Upper lobe of right lung (tissue), 1 donor: Measurements from ENCODE around the gene FKBP7. TPM values are rescaled to one million over a fixed set of nuclear protein-coding genes. Genes with fewer than 3 reads are reported as not detected.

Experiments
- ATAC-seq: fragments of 200-7000 bp; cut with Tn5 transposase; one replicate; pipeline ENCODE4 v1.9.1; 2020; ENCODE audit warnings: mild to moderate bottlenecking, moderate library complexity
- DNase-seq: peaks from one replicate; pipeline ENCODE4 v3.0.0-alpha.2; 2020
- H3K27ac ChIP-seq: fragments of 200-600 bp; one replicate; pipeline ENCODE4 v1.8.0; 2022
- H3K27me3 ChIP-seq: fragments of 200-600 bp; one replicate; pipeline ENCODE4 v1.8.0; 2022; ENCODE audit warnings: mild to moderate bottlenecking
- H3K36me3 ChIP-seq: fragments of 200-600 bp; one replicate; pipeline ENCODE4 v1.8.0; 2022
- H3K4me1 ChIP-seq: fragments of 200-600 bp; one replicate; pipeline ENCODE4 v1.8.0; 2022
- H3K4me3 ChIP-seq: fragments of 200-600 bp; one replicate; pipeline ENCODE4 v1.8.0; 2022; ENCODE audit warnings: mild to moderate bottlenecking
- H3K9me3 ChIP-seq: fragments of 200-600 bp; one replicate; pipeline ENCODE4 v1.8.0; 2022
- CTCF ChIP-seq: fragments of 200-600 bp; IDR thresholded peaks from one replicate; pipeline ENCODE4 v1.8.0; 2022; ENCODE audit warnings: antibody characterized with exemption
- intact Hi-C: fragments of 100-400 bp; cut with DNase I; formaldehyde crosslinking; loops from one replicate; pipeline ENCODE4 v1.11.0; 2022
- total RNA-seq: library from RNA; stranded (reverse); fragmentation: NEBNext Ultra II Directional; extraction: Animal tissue kit (Norgen Biotek cat#: 25700); gene quantifications from one replicate; pipeline ENCODE4 v1.2.1, GENCODE V29; 2021
- donor health status: DM: no; HTN: yes; CAD: no; lungs with severe emphysema.

Gene FKBP7
- total RNA-seq, 1 donor from 2014 or later = 7.3 TPM

- no peaks in the 10 kb centered on the region for H3K36me3 ChIP-seq
- peak; percentile 93 for TF ChIP-seq CTCF
- H3K4me3 ChIP-seq = peak overlapping the region; percentile 71
- no peaks in the 10 kb centered on the region for H3K9me3 ChIP-seq
- ATAC-seq = peak; percentile 98
- peak overlapping the region; percentile 93 for H3K27ac ChIP-seq
- no peaks in the 10 kb centered on the region for H3K27me3 ChIP-seq
- DNase-seq = peak; percentile 90
- intact Hi-C loops = no loop called here
- H3K4me1 ChIP-seq = peaks cover 6% of the 10 kb centered on the region
Measured at GRCh38 chr2:178414266-178415247, 63.8 kb downstream of the FKBP7 start.

Other genes starting within 250 kb of the FKBP7 start
- gene PRKRA, start 27.4 kb downstream of the FKBP7 start, total RNA-seq = 47.3 TPM
- 2.3 TPM for gene PJVK, start 27.2 kb downstream of the FKBP7 start, total RNA-seq
- gene PLEKHA3, start 1.9 kb upstream of the FKBP7 start, total RNA-seq = 36.6 TPM